ENCODE data around the gene FMO1. TPM values are rescaled to one million over a fixed set of nuclear protein-coding genes. Genes with fewer than 3 reads are reported as not detected.

The FMO1 gene
- total and polyA plus RNA-seq, 2 donors (not counting 1 experiment from before 2014, with no cell fraction given): 0.22 TPM; not detected in 1

DNA sequence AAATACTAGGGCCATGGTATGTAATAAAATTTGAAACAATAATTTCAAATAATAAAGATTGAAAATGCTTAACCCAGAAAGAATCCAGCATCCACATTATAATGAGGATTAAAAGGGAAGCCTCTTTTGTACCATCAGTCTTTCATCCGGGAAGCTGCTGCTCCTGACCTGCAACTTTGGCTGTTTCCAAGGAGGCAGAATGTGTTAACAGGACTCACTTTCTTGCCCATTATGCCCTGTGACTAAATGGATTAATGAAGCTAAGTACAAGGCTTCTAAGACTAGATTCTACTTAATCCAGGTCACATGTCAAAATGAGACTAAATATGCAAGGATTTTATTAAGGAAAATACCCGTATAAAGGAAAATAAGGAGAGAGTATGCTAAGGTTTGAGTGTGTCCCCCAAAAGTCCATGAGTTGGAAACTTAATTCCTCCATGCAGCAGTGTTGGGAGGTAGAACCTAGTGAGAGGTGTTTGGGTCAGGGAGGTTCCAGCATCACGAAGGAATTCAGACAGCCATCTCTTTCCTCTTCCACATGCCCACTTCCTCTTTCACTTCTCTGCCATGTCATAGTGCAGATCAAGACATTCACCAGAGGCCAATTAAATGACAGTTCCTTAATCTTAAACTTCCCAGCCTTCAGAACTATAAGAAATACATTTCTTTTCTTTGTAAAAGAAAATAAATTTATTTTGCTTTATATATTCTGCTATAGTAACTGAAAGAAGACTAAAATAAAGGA lies 35.5 kb upstream of the FMO1 start:
- TF ChIP-seq CTCF (conservative IDR thresholded peaks at IDR 0.05 in 1 of 2, IDR thresholded peaks at IDR 0.05 in 1 of 2; ENCODE audit: low read depth in 1 of 2, low read length in 2 of 2) (no peak), EZH2 (IDR thresholded peaks at IDR 0.05; ENCODE audit: low read length, missing control alignments) (no peak)
- Histone ChIP-seq H3K4me2 (ENCODE audit: extremely low read depth, insufficient read depth, low read length) (no peak overlapping the region), H3K79me2 (ENCODE audit: control insufficient read depth, insufficient read depth, low read length) (no peaks in the 10 kb centered on the region), H3K36me3 (ENCODE audit: control insufficient read depth, insufficient read depth, low read length) (no peaks in the 10 kb centered on the region), H2AFZ (ENCODE audit: low read length) (no peak overlapping the region), H3K27me3 (ENCODE audit: control insufficient read depth, insufficient read depth, low read length) (no peaks in the 10 kb centered on the region), H4K20me1 (ENCODE audit: control insufficient read depth, extremely low read depth, insufficient read depth, low read length) (no peaks in the 10 kb centered on the region), H3K9me3 (ENCODE audit: control insufficient read depth, insufficient read depth, low read depth, low read length) (no peaks in the 10 kb centered on the region), H3K4me1 (ENCODE audit: control insufficient read depth, extremely low read depth, insufficient read depth, low read length) (no peaks in the 10 kb centered on the region), H3K27ac (ENCODE audit: insufficient read depth, low read length) (no peak overlapping the region), H3K4me3 (replicated peaks in 1 of 4; ENCODE audit: control extremely low read depth in 1 of 4, insufficient read depth in 1 of 4, low read depth in 3 of 4, low read length in 4 of 4) (no peak overlapping the region), H3K9ac (ENCODE audit: insufficient read depth, low read length) (no peak overlapping the region)
- no peak for DNase-seq (ENCODE audit: low read depth in 2 of 2)

DNA sequence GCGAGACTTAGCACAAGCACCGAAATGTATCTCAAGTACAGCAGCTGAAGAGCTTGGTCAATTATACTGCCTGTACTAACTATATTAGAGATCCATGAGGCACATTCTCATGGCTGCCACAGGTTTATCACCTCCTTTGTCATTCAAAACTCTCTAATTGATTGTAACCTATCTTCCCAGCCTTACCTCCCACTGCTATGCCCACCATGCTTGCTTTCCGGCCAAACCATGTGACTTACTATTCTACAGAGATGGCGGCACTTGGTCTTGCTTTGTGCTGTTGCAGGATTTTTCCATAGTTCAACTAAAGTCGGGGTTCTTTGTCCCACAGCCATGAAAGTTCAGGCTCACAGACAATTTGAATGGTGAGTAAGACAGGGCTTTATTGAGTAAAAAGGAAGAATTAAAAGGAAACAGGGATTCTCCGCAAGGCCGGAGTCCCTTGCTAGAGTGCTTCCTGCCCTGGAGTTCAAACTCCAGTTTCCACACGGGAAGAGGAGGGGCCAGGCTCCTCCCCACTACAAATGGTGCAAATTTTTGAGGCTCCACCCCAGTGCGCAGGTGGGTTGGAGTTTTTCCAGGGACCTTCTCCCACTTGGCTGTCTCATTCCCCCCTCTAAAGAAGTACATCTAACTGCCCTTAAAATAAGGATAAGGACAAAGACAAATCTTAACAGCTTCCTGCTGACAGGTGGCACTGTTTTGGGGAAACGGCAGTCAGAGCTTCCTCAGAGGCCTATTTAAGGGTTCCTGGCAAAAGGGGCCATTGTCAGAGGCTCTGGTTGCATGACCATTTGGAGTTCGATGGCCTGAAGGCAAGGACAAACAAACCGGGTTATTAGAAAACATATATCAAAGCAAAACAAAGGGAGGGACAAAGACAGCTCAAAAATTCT lies 34.5 kb upstream of the FMO1 start:
- Histone ChIP-seq H4K20me1 (ENCODE audit: control insufficient read depth, extremely low read depth, insufficient read depth, low read length) (no peaks in the 10 kb centered on the region), H3K27ac (ENCODE audit: insufficient read depth, low read length) (no peak overlapping the region), H3K4me1 (ENCODE audit: control insufficient read depth, extremely low read depth, insufficient read depth, low read length) (no peaks in the 10 kb centered on the region), H3K27me3 (ENCODE audit: control insufficient read depth, insufficient read depth, low read length) (no peaks in the 10 kb centered on the region), H3K36me3 (ENCODE audit: control insufficient read depth, insufficient read depth, low read length) (no peaks in the 10 kb centered on the region), H3K79me2 (ENCODE audit: control insufficient read depth, insufficient read depth, low read length) (no peaks in the 10 kb centered on the region), H2AFZ (ENCODE audit: low read length) (no peak overlapping the region), H3K9ac (ENCODE audit: insufficient read depth, low read length) (no peak overlapping the region), H3K4me3 (replicated peaks in 1 of 4; ENCODE audit: control extremely low read depth in 1 of 4, insufficient read depth in 1 of 4, low read depth in 3 of 4, low read length in 4 of 4) (no peak overlapping the region), H3K4me2 (ENCODE audit: extremely low read depth, insufficient read depth, low read length) (no peak overlapping the region), H3K9me3 (ENCODE audit: control insufficient read depth, insufficient read depth, low read depth, low read length) (no peaks in the 10 kb centered on the region)
- DNase-seq (ENCODE audit: low read depth in 2 of 2): no peak
- TF ChIP-seq EZH2 (IDR thresholded peaks at IDR 0.05; ENCODE audit: low read length, missing control alignments): no peak
- no peak for TF ChIP-seq CTCF (conservative IDR thresholded peaks at IDR 0.05 in 1 of 2, IDR thresholded peaks at IDR 0.05 in 1 of 2; ENCODE audit: low read depth in 1 of 2, low read length in 2 of 2)

GRCh38 chr1:171217658-171218443 lies 30.4 kb upstream of the FMO1 start:
- H3K27me3 ChIP-seq (ENCODE audit: control insufficient read depth, insufficient read depth, low read length): no peaks in the 10 kb centered on the region
- H4K20me1 ChIP-seq (ENCODE audit: control insufficient read depth, extremely low read depth, insufficient read depth, low read length): no peaks in the 10 kb centered on the region
- H3K9me3 ChIP-seq (ENCODE audit: control insufficient read depth, insufficient read depth, low read depth, low read length): no peaks in the 10 kb centered on the region
- H3K9ac ChIP-seq (ENCODE audit: insufficient read depth, low read length): no peak overlapping the region
- H3K36me3 ChIP-seq (ENCODE audit: control insufficient read depth, insufficient read depth, low read length): no peaks in the 10 kb centered on the region
- no peak overlapping the region for H3K4me3 ChIP-seq (replicated peaks in 1 of 4; ENCODE audit: control extremely low read depth in 1 of 4, insufficient read depth in 1 of 4, low read depth in 3 of 4, low read length in 4 of 4)
- TF ChIP-seq CTCF (conservative IDR thresholded peaks at IDR 0.05 in 1 of 2, IDR thresholded peaks at IDR 0.05 in 1 of 2; ENCODE audit: low read depth in 1 of 2, low read length in 2 of 2) (no peak), EZH2 (IDR thresholded peaks at IDR 0.05; ENCODE audit: low read length, missing control alignments) (no peak)
- H3K79me2 ChIP-seq (ENCODE audit: control insufficient read depth, insufficient read depth, low read length): no peaks in the 10 kb centered on the region
- H3K4me1 ChIP-seq (ENCODE audit: control insufficient read depth, extremely low read depth, insufficient read depth, low read length): peaks cover 16% of the 10 kb centered on the region
- no peak overlapping the region for H2AFZ ChIP-seq (ENCODE audit: low read length)
- H3K4me2 ChIP-seq (ENCODE audit: extremely low read depth, insufficient read depth, low read length): no peak overlapping the region
- DNase-seq (ENCODE audit: low read depth in 2 of 2): no peak
- no peak overlapping the region for H3K27ac ChIP-seq (ENCODE audit: insufficient read depth, low read length)

All from fibroblast of lung (primary cell).